GM19455 (cell line): ENCODE measurements around the gene LRRC4C.

ENCODE experiments used
- ATAC-seq: cut with Tn5 transposase; IDR thresholded peaks from one replicate; pipeline ENCODE4 v1.9.1; 2021; ENCODE audit not compliant: unreplicated experiment

LRRC4C gene

GRCh38 chr11:41459465-41460401 lies at the start of gene LRRC4C:
Gene LRRC4C (minus strand): TSS chr11:41459652.
- no peak for ATAC-seq

- no peak for ATAC-seq
These were observed 48.7 kb upstream of the LRRC4C start for GRCh38 chr11:41508121-41508520.

- ATAC-seq: no peak
These were observed 40.0 kb upstream of the LRRC4C start for GRCh38 chr11:41499429-41499828.

- ATAC-seq: no peak
These were observed 39.3 kb upstream of the LRRC4C start for GRCh38 chr11:41498726-41499125.

GRCh38 chr11:41497974-41498373 lies 38.5 kb upstream of the LRRC4C start:
- no peak for ATAC-seq

- no peak for ATAC-seq
These were observed 35.3 kb upstream of the LRRC4C start for GRCh38 chr11:41494716-41495115.

- no peak for ATAC-seq
These were observed 27.0 kb upstream of the LRRC4C start for GRCh38 chr11:41486424-41486823.

- ATAC-seq: no peak
These were observed 24.5 kb upstream of the LRRC4C start for GRCh38 chr11:41483956-41484355.

GRCh38 chr11:41479179-41479578 lies 19.7 kb upstream of the LRRC4C start:
- no peak for ATAC-seq

GRCh38 chr11:41461057-41461681 lies 1.7 kb upstream of the LRRC4C start:
- ATAC-seq: no peak

GRCh38 chr11:41458641-41459040 lies 811 bp downstream of the LRRC4C start:
- ATAC-seq: no peak

GRCh38 chr11:41458154-41458553 lies 1.3 kb downstream of the LRRC4C start:
- no peak for ATAC-seq

GRCh38 chr11:41457216-41458014 lies 2.0 kb downstream of the LRRC4C start:
- no peak for ATAC-seq

- no peak for ATAC-seq
These were observed 3.2 kb downstream of the LRRC4C start for GRCh38 chr11:41456269-41456668.

- no peak for ATAC-seq
These were observed 8.4 kb downstream of the LRRC4C start for GRCh38 chr11:41451011-41451410.

GRCh38 chr11:41449483-41450050 lies 9.9 kb downstream of the LRRC4C start:
- ATAC-seq: no peak

- no peak for ATAC-seq
These were observed 12.9 kb downstream of the LRRC4C start for GRCh38 chr11:41446566-41446965.

- no peak for ATAC-seq
These were observed 13.3 kb downstream of the LRRC4C start for GRCh38 chr11:41446107-41446506.

- no peak for ATAC-seq
These were observed 22.4 kb downstream of the LRRC4C start for GRCh38 chr11:41437006-41437490.

GRCh38 chr11:41435531-41435930 lies 23.9 kb downstream of the LRRC4C start:
- no peak for ATAC-seq

- no peak for ATAC-seq
These were observed 27.7 kb downstream of the LRRC4C start for GRCh38 chr11:41431784-41432183.
